ENCODE results near the gene EEPD1. TPM values are rescaled to one million over a fixed set of nuclear protein-coding genes. Genes with fewer than 3 reads are reported as not detected.

The EEPD1 gene
- total RNA-seq, 1 experiment from 2014 or later, result 5.0 TPM

DNA sequence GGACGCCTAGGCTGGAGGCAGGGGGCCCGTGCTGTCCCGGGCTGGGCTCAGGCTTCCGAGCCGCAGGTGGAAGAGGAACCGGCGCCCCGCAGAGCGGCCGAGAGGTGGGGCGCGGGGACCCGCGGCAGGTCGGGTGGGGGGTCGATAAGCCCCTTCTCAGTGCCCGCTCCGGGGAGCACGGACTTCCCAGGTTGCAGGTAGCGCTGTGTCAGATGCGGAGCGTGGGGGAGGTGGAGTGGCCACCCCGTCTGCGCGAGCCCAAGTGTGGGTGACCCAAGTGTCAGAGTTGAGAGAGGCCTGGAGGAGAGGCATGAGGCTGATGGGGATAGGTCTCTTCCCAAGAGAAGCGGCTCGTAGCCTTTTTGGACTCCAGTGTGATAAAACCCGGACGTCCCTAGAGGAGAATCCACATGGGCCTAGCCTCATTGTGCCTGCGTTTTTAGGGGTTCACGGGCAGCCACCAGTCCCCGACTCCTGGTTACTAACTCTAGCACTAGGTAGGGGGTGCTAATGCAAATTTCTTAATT, 580 bp downstream of the EEPD1 start:
- H3K27me3 ChIP-seq (ENCODE audit: insufficient read depth, low read length), result no peaks in the 10 kb centered on the region
- no peak overlapping the region for H3T11ph ChIP-seq (ENCODE audit: low read length)
- H2AFZ ChIP-seq (ENCODE audit: low read length), result no peak overlapping the region
- H4K5ac ChIP-seq (ENCODE audit: insufficient read length, low read depth, low read length), result no peak overlapping the region
- H3K9me3 ChIP-seq (ENCODE audit: control insufficient read depth, low read depth, low read length), result no peaks in the 10 kb centered on the region
- no peak overlapping the region for H3K56ac ChIP-seq (ENCODE audit: insufficient read length, low read depth, low read length)
- H2BK120ac ChIP-seq (ENCODE audit: low read depth, low read length, poor library complexity, severe bottlenecking), result no peak overlapping the region
- H3K4ac ChIP-seq (ENCODE audit: low read depth, low read length), result no peak overlapping the region
- no peak overlapping the region for H4K8ac ChIP-seq (replicated peaks; ENCODE audit: insufficient read length, low read depth, low read length)
- no peak overlapping the region for H3K27ac ChIP-seq (ENCODE audit: insufficient read length, low read depth, low read length)
- peak overlapping the region; percentile 77 for H3K4me2 ChIP-seq (ENCODE audit: insufficient read depth, insufficient read length, low read length)
- no peak overlapping the region for H3K14ac ChIP-seq (ENCODE audit: insufficient read depth, low read length)
- no peak overlapping the region for H2AK5ac ChIP-seq (ENCODE audit: insufficient read length, low read length)
- Mint-ChIP-seq H3K4me1 (peaks cover 34 to 39% of the 10 kb centered on the region in 2 experiments), H3K4me3 (peak overlapping the region; percentile 76 to 88), H3K36me3 (ENCODE audit: insufficient read depth in 1 of 3, low read depth in 3 of 3) (peaks cover 7 to 14% (median 12%) of the 10 kb centered on the region in 3 experiments; a peak in 4 of 7 replicates), H3K9me3 (no peaks in the 10 kb centered on the region; a peak in 1 of 5 replicates), H3K27ac (no peak overlapping the region), H3K27me3 (ENCODE audit: low read depth) (peaks cover 18% of the 10 kb centered on the region)
- H3K4me1 ChIP-seq (ENCODE audit: insufficient read depth, low read length), result 0 out of 2 replicates have a peak, but pooled peaks cover 3% of the 10 kb centered on the region
- DNase-seq, result no peak
- TF ChIP-seq, protein P1, sequence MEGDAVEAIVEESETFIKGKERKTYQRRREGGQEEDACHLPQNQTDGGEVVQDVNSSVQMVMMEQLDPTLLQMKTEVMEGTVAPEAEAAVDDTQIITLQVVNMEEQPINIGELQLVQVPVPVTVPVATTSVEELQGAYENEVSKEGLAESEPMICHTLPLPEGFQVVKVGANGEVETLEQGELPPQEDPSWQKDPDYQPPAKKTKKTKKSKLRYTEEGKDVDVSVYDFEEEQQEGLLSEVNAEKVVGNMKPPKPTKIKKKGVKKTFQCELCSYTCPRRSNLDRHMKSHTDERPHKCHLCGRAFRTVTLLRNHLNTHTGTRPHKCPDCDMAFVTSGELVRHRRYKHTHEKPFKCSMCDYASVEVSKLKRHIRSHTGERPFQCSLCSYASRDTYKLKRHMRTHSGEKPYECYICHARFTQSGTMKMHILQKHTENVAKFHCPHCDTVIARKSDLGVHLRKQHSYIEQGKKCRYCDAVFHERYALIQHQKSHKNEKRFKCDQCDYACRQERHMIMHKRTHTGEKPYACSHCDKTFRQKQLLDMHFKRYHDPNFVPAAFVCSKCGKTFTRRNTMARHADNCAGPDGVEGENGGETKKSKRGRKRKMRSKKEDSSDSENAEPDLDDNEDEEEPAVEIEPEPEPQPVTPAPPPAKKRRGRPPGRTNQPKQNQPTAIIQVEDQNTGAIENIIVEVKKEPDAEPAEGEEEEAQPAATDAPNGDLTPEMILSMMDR (conservative IDR thresholded peaks at IDR 0.05), result no peak
- peak overlapping the region; percentile 9 for H3K9ac ChIP-seq (ENCODE audit: extremely low read depth, insufficient read length, low read length)
- H3K23ac ChIP-seq (ENCODE audit: insufficient read length, low read depth, low read length), result no peak overlapping the region
- no peak overlapping the region for H2BK5ac ChIP-seq (ENCODE audit: insufficient read length, low read length)
- no peak overlapping the region for H2BK12ac ChIP-seq (ENCODE audit: insufficient read length, low read depth, low read length)
- WGBS (ENCODE audit: extremely low coverage, insufficient read length, low lambda C conversion rate), result no CpG with 5 or more reads among the region's 32 CpGs
- peaks cover 2% of the 10 kb centered on the region; the same call in 1 of the 2 replicates for H3K79me2 ChIP-seq (ENCODE audit: insufficient read depth, low read length)
- no peak overlapping the region for H4K91ac ChIP-seq (ENCODE audit: insufficient read length, low read depth, low read length)
- no peak overlapping the region for H2BK15ac ChIP-seq (ENCODE audit: low read depth, low read length)
- H3K79me1 ChIP-seq (ENCODE audit: insufficient read depth, low read depth, low read length, poor library complexity, severe bottlenecking), result no peaks in the 10 kb centered on the region
- peaks cover 8% of the 10 kb centered on the region for H3K23me2 ChIP-seq (ENCODE audit: insufficient read length, low read depth, low read length, poor library complexity, severe bottlenecking)
- H3K18ac ChIP-seq (ENCODE audit: insufficient read length, low read depth, low read length), result no peak overlapping the region
- no peaks in the 10 kb centered on the region for H4K20me1 ChIP-seq (ENCODE audit: control insufficient read depth, insufficient read depth, insufficient read length)
- no peak overlapping the region for H2BK20ac ChIP-seq (ENCODE audit: low read depth, low read length, poor library complexity, severe bottlenecking)

Measured in H9 (cell line).